Activated T-cell treated with anti-CD3 and anti-CD28 coated beads, Interleukin-2, amount 50 U/mL, for 24 hours (primary cell): ENCODE data around the gene KCNK6.

ENCODE experiments used
- DNase-seq: peaks from one replicate; pipeline ENCODE4 v3.0.0-alpha.2; 2020
- H3K27ac Mint-ChIP-seq: 2 replicates; pipeline ENCODE4 v1.8.0; 2020; ENCODE audit warnings: mild to moderate bottlenecking, mixed read lengths
- H3K27me3 Mint-ChIP-seq: 2 replicates; pipeline ENCODE4 v1.8.0; 2020; ENCODE audit warnings: mixed read lengths
- H3K36me3 Mint-ChIP-seq: 2 replicates; pipeline ENCODE4 v1.8.0; 2020; ENCODE audit warnings: low read depth, mixed read lengths
- H3K4me1 Mint-ChIP-seq: 2 replicates; pipeline ENCODE4 v1.8.0; 2020; ENCODE audit warnings: low read depth, mixed read lengths
- H3K4me3 Mint-ChIP-seq: 2 replicates; pipeline ENCODE4 v1.8.0; 2020; ENCODE audit warnings: mild to moderate bottlenecking, moderate library complexity, mixed read lengths
- H3K9me3 Mint-ChIP-seq: 2 replicates; pipeline ENCODE4 v1.8.0; 2020; ENCODE audit warnings: mixed read lengths

Gene KCNK6

GRCh38 chr19:38287604-38288003 is 32.0 kb upstream of the KCNK6 start:
- Mint-ChIP-seq H3K4me3 (no peak overlapping the region), H3K4me1 (no peaks in the 10 kb centered on the region), H3K27ac (no peak overlapping the region), H3K9me3 (no peaks in the 10 kb centered on the region), H3K36me3 (peaks cover 34% of the 10 kb centered on the region), H3K27me3 (no peaks in the 10 kb centered on the region)
- no peak for DNase-seq

- H3K36me3 Mint-ChIP-seq = peaks cover 34% of the 10 kb centered on the region
- no peak for DNase-seq
- no peak overlapping the region for H3K27ac Mint-ChIP-seq
- H3K4me1 Mint-ChIP-seq = no peaks in the 10 kb centered on the region
- no peaks in the 10 kb centered on the region for H3K9me3 Mint-ChIP-seq
- no peak overlapping the region for H3K4me3 Mint-ChIP-seq
- H3K27me3 Mint-ChIP-seq = no peaks in the 10 kb centered on the region
Measured at GRCh38 chr19:38288123-38288855, 31.4 kb upstream of the KCNK6 start.

GRCh38 chr19:38289955-38290354 is 29.7 kb upstream of the KCNK6 start:
- Mint-ChIP-seq H3K9me3 (no peaks in the 10 kb centered on the region), H3K4me3 (no peak overlapping the region), H3K27ac (no peak overlapping the region), H3K36me3 (peaks cover 30% of the 10 kb centered on the region), H3K4me1 (no peaks in the 10 kb centered on the region), H3K27me3 (no peaks in the 10 kb centered on the region)
- no peak for DNase-seq

GRCh38 chr19:38290631-38291147 is 29.0 kb upstream of the KCNK6 start:
- Mint-ChIP-seq H3K4me1 (no peaks in the 10 kb centered on the region), H3K4me3 (no peak overlapping the region), H3K36me3 (peaks cover 28% of the 10 kb centered on the region), H3K9me3 (no peaks in the 10 kb centered on the region), H3K27me3 (no peaks in the 10 kb centered on the region), H3K27ac (no peak overlapping the region)
- no peak for DNase-seq

- H3K27ac Mint-ChIP-seq = no peak overlapping the region
- no peak overlapping the region for H3K4me3 Mint-ChIP-seq
- peaks cover 27% of the 10 kb centered on the region for H3K36me3 Mint-ChIP-seq
- no peaks in the 10 kb centered on the region for H3K4me1 Mint-ChIP-seq
- H3K9me3 Mint-ChIP-seq = no peaks in the 10 kb centered on the region
- no peak for DNase-seq
- H3K27me3 Mint-ChIP-seq = no peaks in the 10 kb centered on the region
Measured at GRCh38 chr19:38291855-38292254, 27.8 kb upstream of the KCNK6 start.

GRCh38 chr19:38293281-38293680 is 26.4 kb upstream of the KCNK6 start:
- no peaks in the 10 kb centered on the region for H3K27me3 Mint-ChIP-seq
- no peak overlapping the region for H3K27ac Mint-ChIP-seq
- DNase-seq = no peak
- H3K4me3 Mint-ChIP-seq = no peak overlapping the region
- no peaks in the 10 kb centered on the region for H3K4me1 Mint-ChIP-seq
- H3K9me3 Mint-ChIP-seq = no peaks in the 10 kb centered on the region
- peaks cover 27% of the 10 kb centered on the region for H3K36me3 Mint-ChIP-seq

GRCh38 chr19:38294090-38294489 is 25.6 kb upstream of the KCNK6 start:
- H3K4me3 Mint-ChIP-seq = no peak overlapping the region
- peaks cover 23% of the 10 kb centered on the region for H3K36me3 Mint-ChIP-seq
- no peaks in the 10 kb centered on the region for H3K9me3 Mint-ChIP-seq
- no peaks in the 10 kb centered on the region for H3K4me1 Mint-ChIP-seq
- no peaks in the 10 kb centered on the region for H3K27me3 Mint-ChIP-seq
- no peak overlapping the region for H3K27ac Mint-ChIP-seq
- DNase-seq = no peak

GRCh38 chr19:38298821-38299680 is 20.6 kb upstream of the KCNK6 start:
- DNase-seq = no peak
- Mint-ChIP-seq H3K4me1 (no peaks in the 10 kb centered on the region), H3K27ac (no peak overlapping the region), H3K36me3 (peaks cover 4% of the 10 kb centered on the region), H3K27me3 (no peaks in the 10 kb centered on the region), H3K4me3 (no peak overlapping the region), H3K9me3 (no peaks in the 10 kb centered on the region)

GRCh38 chr19:38303517-38304351 is 15.9 kb upstream of the KCNK6 start, which contains the start of gene C19orf33:
Gene C19orf33, plus strand, starts transcription at chr19:38304251. Its CDS starts 11 bp downstream, at chr19:38304262.
- H3K27ac Mint-ChIP-seq = no peak within 1 kb of the TSS
- no peaks in the 10 kb centered on the region for H3K27me3 Mint-ChIP-seq

GRCh38 chr19:38304352-38304865 is 15.2 kb upstream of the KCNK6 start:
- no peak overlapping the region for H3K4me3 Mint-ChIP-seq
- H3K36me3 Mint-ChIP-seq = peaks cover 39% of the 10 kb centered on the region
- H3K4me1 Mint-ChIP-seq = no peaks in the 10 kb centered on the region
- no peaks in the 10 kb centered on the region for H3K9me3 Mint-ChIP-seq
- H3K27me3 Mint-ChIP-seq = no peaks in the 10 kb centered on the region
- no peak overlapping the region for H3K27ac Mint-ChIP-seq
- no peak for DNase-seq

More at GRCh38 chr19:38303517-38304351, 15.9 kb upstream of the KCNK6 start, which contains the start of gene C19orf33:
- no peak for DNase-seq
- no peak within 1 kb of the TSS for H3K4me3 Mint-ChIP-seq
- H3K9me3 Mint-ChIP-seq = no peaks in the 10 kb centered on the region
- no peaks in the 10 kb centered on the region for H3K4me1 Mint-ChIP-seq
- peaks cover 32% of the 10 kb centered on the region for H3K36me3 Mint-ChIP-seq

GRCh38 chr19:38304866-38305429 is 14.7 kb upstream of the KCNK6 start:
- H3K4me1 Mint-ChIP-seq = no peaks in the 10 kb centered on the region
- no peaks in the 10 kb centered on the region for H3K9me3 Mint-ChIP-seq
- H3K4me3 Mint-ChIP-seq = no peak overlapping the region
- peaks cover 41% of the 10 kb centered on the region for H3K36me3 Mint-ChIP-seq
- H3K27ac Mint-ChIP-seq = no peak overlapping the region
- no peaks in the 10 kb centered on the region for H3K27me3 Mint-ChIP-seq
- no peak for DNase-seq

- Mint-ChIP-seq H3K36me3 (peaks cover 41% of the 10 kb centered on the region), H3K27me3 (no peaks in the 10 kb centered on the region), H3K4me1 (no peaks in the 10 kb centered on the region), H3K4me3 (no peak overlapping the region), H3K27ac (no peak overlapping the region), H3K9me3 (no peaks in the 10 kb centered on the region)
- DNase-seq = no peak
Measured at GRCh38 chr19:38306236-38306635, 13.4 kb upstream of the KCNK6 start.

GRCh38 chr19:38307076-38307475 is 12.6 kb upstream of the KCNK6 start:
- Mint-ChIP-seq H3K27me3 (no peaks in the 10 kb centered on the region), H3K4me3 (no peak overlapping the region), H3K4me1 (peaks cover 1% of the 10 kb centered on the region), H3K27ac (no peak overlapping the region), H3K36me3 (peaks cover 43% of the 10 kb centered on the region), H3K9me3 (no peaks in the 10 kb centered on the region)
- no peak for DNase-seq

GRCh38 chr19:38307597-38307996 is 12.0 kb upstream of the KCNK6 start:
- peaks cover 43% of the 10 kb centered on the region for H3K36me3 Mint-ChIP-seq
- no peak overlapping the region for H3K27ac Mint-ChIP-seq
- no peaks in the 10 kb centered on the region for H3K27me3 Mint-ChIP-seq

More at GRCh38 chr19:38307597-38307996, 12.0 kb upstream of the KCNK6 start:
- DNase-seq = no peak
- Mint-ChIP-seq H3K9me3 (no peaks in the 10 kb centered on the region), H3K4me3 (no peak overlapping the region), H3K4me1 (peaks cover 4% of the 10 kb centered on the region)
